Activated CD8-positive, alpha-beta T cell treated with anti-CD3 and anti-CD28 coated beads for 36 hours (primary cell): ENCODE measurements around the gene CCDC85A. TPM values are rescaled to one million over a fixed set of nuclear protein-coding genes. Genes with fewer than 3 reads are reported as not detected.

Experiments used
- ATAC-seq: fragments of 200-7000 bp; cut with Tn5 transposase; one replicate; pipeline ENCODE4 v1.10.0; 2021; ENCODE audit warnings: mild to moderate bottlenecking, moderate library complexity
- CTCF ChIA-PET: fragments of 350-600 bp; sonication (Branson Sonifier 250); formaldehyde crosslinking; loops from one replicate; lab custom pipeline; 2021; ENCODE audit warnings: antibody characterized with exemption; lab: Charles Lee
- POLR2A ChIA-PET: fragments of 350-600 bp; sonication (Branson Sonifier 250); formaldehyde crosslinking; loops from one replicate; lab custom pipeline; 2021; ENCODE audit warnings: antibody characterized with exemption; lab: Charles Lee
- DNase-seq: peaks from one replicate; pipeline ENCODE4 v3.0.0-alpha.2; 2020
- H3K27ac Mint-ChIP-seq: one replicate; pipeline ENCODE4 v1.8.0; 2021; ENCODE audit warnings: mild to moderate bottlenecking, mixed read lengths
- H3K27me3 Mint-ChIP-seq: one replicate; pipeline ENCODE4 v1.8.0; 2021; ENCODE audit warnings: mixed read lengths
- H3K36me3 Mint-ChIP-seq: one replicate; pipeline ENCODE4 v1.8.0; 2021; ENCODE audit warnings: low read depth, mixed read lengths
- H3K4me1 Mint-ChIP-seq: one replicate; pipeline ENCODE4 v1.8.0; 2021; ENCODE audit warnings: low read depth, mixed read lengths
- H3K4me3 Mint-ChIP-seq: one replicate; pipeline ENCODE4 v1.8.0; 2021; ENCODE audit warnings: mild to moderate bottlenecking, moderate library complexity, mixed read lengths
- H3K9me3 Mint-ChIP-seq: one replicate; pipeline ENCODE4 v1.8.0; 2021; ENCODE audit warnings: mixed read lengths
- intact Hi-C: fragments of 100-400 bp; cut with micrococcal nuclease; formaldehyde crosslinking; loops from one replicate; pipeline ENCODE4 v1.10.0; 2022
- total RNA-seq, 2 experiments: library from RNA; stranded (reverse); gene quantifications; one replicate each; pipeline ENCODE4 v1.2.3, GENCODE V29; 2021
- TF ChIP-seq, protein P1 (sequence below): fragments of 200-600 bp; IDR thresholded peaks from one replicate; pipeline ENCODE4 v1.8.0; 2022; ENCODE audit warnings: antibody characterized with exemption, mild to moderate bottlenecking

The CCDC85A gene
- total RNA-seq, 2 experiments from 2014 or later: not detected

DNA sequence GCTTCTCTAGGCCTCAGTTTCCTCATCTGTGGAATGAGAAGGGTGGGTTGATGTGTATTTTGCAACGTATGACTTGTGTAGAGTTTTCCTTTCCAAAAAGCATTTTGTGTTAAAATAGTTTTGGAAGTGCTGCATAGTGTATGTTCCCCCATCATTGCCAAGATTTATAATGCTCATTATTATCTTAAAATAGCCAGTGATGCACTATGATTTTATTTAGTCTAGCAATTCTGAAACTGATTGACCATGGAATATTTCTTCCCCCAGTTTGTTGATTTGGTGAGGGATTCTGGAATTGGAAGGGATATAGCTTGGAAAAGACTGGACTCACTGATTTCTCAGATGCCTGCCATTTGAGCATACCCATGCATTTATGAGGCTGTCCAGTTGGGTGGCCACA lies 130.6 kb downstream of the CCDC85A start:
- Mint-ChIP-seq H3K4me1 (no peaks in the 10 kb centered on the region), H3K27me3 (no peaks in the 10 kb centered on the region), H3K36me3 (no peaks in the 10 kb centered on the region), H3K27ac (no peak overlapping the region), H3K4me3 (no peak overlapping the region), H3K9me3 (no peaks in the 10 kb centered on the region)
- ChIA-PET CTCF (no interaction called here), POLR2A (no interaction called here)
- ATAC-seq (no peak), DNase-seq (no peak)
- intact Hi-C loops: no loop called here
- TF ChIP-seq, protein P1, sequence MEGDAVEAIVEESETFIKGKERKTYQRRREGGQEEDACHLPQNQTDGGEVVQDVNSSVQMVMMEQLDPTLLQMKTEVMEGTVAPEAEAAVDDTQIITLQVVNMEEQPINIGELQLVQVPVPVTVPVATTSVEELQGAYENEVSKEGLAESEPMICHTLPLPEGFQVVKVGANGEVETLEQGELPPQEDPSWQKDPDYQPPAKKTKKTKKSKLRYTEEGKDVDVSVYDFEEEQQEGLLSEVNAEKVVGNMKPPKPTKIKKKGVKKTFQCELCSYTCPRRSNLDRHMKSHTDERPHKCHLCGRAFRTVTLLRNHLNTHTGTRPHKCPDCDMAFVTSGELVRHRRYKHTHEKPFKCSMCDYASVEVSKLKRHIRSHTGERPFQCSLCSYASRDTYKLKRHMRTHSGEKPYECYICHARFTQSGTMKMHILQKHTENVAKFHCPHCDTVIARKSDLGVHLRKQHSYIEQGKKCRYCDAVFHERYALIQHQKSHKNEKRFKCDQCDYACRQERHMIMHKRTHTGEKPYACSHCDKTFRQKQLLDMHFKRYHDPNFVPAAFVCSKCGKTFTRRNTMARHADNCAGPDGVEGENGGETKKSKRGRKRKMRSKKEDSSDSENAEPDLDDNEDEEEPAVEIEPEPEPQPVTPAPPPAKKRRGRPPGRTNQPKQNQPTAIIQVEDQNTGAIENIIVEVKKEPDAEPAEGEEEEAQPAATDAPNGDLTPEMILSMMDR: no peak

DNA sequence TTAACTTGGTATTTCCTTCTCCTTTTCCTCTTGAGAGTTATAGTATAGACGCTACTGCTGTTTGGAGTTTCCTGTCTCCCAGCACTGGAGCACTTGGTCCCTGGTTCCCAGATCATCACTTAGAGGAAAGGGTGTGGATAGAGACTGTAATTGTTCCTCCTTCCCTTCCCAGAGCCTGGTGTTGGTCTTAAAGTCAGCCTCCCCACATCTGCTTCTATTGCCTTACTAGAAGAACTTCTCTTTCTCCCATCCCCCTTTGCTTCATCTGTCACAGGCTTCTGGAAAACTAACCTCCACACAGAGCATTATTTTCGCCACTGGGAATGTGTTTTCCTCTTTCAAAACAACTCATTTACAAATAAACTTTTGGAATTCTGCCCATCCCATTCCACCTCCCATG lies 131.0 kb downstream of the CCDC85A start:
- ChIA-PET POLR2A (no interaction called here), CTCF (no interaction called here)
- TF ChIP-seq, protein P1: no peak
- no peaks in the 10 kb centered on the region for H3K27me3 Mint-ChIP-seq
- no peaks in the 10 kb centered on the region for H3K36me3 Mint-ChIP-seq
- H3K27ac Mint-ChIP-seq: no peak overlapping the region
- H3K4me3 Mint-ChIP-seq: no peak overlapping the region
- DNase-seq (no peak), ATAC-seq (no peak)
- intact Hi-C loops: no loop called here
- no peaks in the 10 kb centered on the region for H3K9me3 Mint-ChIP-seq
- no peaks in the 10 kb centered on the region for H3K4me1 Mint-ChIP-seq

DNA sequence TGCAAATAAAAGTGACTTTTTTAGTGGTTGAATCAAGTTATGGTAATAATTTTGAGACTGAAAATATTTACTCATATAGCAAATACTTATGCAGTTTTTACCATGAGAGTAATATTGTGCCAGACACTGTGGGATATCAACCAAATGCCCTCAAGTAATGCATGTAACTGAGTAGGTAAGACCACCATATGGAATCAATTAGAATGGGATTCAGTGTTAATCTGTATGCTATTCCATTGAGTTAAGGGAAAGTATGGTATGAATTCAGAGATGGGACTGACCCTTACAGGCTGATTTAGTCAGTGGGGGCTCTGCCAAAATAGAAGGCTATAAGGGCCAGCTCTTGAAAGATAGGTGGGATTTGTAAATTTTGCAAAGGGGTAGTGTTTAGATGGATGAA lies 131.6 kb downstream of the CCDC85A start:
- ChIA-PET CTCF (no interaction called here), POLR2A (no interaction called here)
- intact Hi-C loops: no loop called here
- no peaks in the 10 kb centered on the region for H3K9me3 Mint-ChIP-seq
- no peak for ATAC-seq
- TF ChIP-seq, protein P1: no peak
- H3K27ac Mint-ChIP-seq: no peak overlapping the region
- no peaks in the 10 kb centered on the region for H3K4me1 Mint-ChIP-seq
- no peak overlapping the region for H3K4me3 Mint-ChIP-seq
- no peaks in the 10 kb centered on the region for H3K27me3 Mint-ChIP-seq
- H3K36me3 Mint-ChIP-seq: no peaks in the 10 kb centered on the region
- no peak for DNase-seq

DNA sequence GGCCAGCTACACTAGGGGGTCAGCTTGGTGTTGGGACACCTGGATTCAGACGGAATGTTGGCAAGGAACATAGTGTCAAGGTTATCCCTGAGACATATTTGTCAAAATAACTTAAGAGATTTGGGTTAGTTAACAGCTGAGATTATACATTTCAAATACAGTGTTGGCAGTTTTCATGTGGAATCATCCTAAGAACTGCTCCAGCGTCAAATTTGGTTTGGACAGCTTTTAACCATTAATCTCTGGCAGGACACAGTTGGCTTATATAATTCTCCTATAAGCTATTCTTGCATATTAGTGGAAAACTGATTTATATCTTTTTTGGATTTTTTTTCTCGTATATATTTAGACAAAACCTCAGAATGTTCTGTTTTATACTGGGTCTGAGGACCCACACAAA lies 132.2 kb downstream of the CCDC85A start:
- POLR2A ChIA-PET: no interaction called here
- H3K4me1 Mint-ChIP-seq: no peaks in the 10 kb centered on the region

DNA sequence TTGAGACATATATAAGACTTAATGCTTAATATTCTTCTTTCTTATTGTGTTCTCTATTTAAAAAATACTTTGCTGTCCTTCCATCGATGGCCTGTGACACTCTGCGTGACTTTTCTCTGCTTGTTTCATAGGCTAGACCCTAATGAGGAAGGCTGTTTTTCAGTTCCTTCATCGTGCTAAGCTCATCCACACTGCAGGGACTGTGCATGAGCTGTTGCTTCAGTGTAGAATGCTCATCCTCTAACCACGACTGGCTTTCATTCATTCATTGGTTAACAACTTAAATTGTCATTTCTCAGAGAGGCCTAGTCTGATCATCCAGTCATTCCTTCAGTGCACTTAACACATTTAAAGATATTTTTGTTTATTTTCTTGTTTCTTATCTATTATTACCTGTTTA lies 134.4 kb downstream of the CCDC85A start:
- Mint-ChIP-seq H3K4me1 (no peaks in the 10 kb centered on the region), H3K27me3 (no peaks in the 10 kb centered on the region), H3K4me3 (no peak overlapping the region), H3K9me3 (peaks cover 6% of the 10 kb centered on the region), H3K36me3 (no peaks in the 10 kb centered on the region), H3K27ac (no peak overlapping the region)
- ChIA-PET CTCF (no interaction called here), POLR2A (no interaction called here)
- TF ChIP-seq, protein P1: no peak
- intact Hi-C loops: no loop called here
- ATAC-seq (no peak), DNase-seq (no peak)

More for the DNA sequence above, 132.2 kb downstream of the CCDC85A start:
- no peak overlapping the region for H3K4me3 Mint-ChIP-seq
- no peak for ATAC-seq
- H3K27me3 Mint-ChIP-seq: no peaks in the 10 kb centered on the region
- CTCF ChIA-PET: no interaction called here
- no peaks in the 10 kb centered on the region for H3K9me3 Mint-ChIP-seq
- TF ChIP-seq, protein P1: no peak
- no peak overlapping the region for H3K27ac Mint-ChIP-seq
- no peaks in the 10 kb centered on the region for H3K36me3 Mint-ChIP-seq
- no peak for DNase-seq
- intact Hi-C loops: no loop called here
